NCI-H2081 treated with DMSO at 0.1 percent for 48 hours (cell line): ENCODE data around the gene PPP4R3B.

Experiments
- DNase-seq: peaks from one replicate; lab custom pipeline; 2025; lab: John Stamatoyannopoulos, UW

The PPP4R3B gene

GRCh38 chr2:55511508-55512124 is 105.8 kb downstream of the PPP4R3B start:
- DNase-seq = no peak

- DNase-seq = no peak
These were observed 114.8 kb downstream of the PPP4R3B start for GRCh38 chr2:55502590-55503141.

- DNase-seq = no peak
These were observed 117.4 kb downstream of the PPP4R3B start for GRCh38 chr2:55500025-55500424.

- DNase-seq = no peak
These were observed 118.8 kb downstream of the PPP4R3B start for GRCh38 chr2:55498582-55498981.
